Stimulated activated CD8-positive, alpha-beta memory T cell treated with anti-CD3 and anti-CD28 coated beads, Interleukin-4, amount 100 ng/mL, for 1 hour (primary cell): ENCODE data around the gene S100A5.

Source experiments
- DNase-seq, 2 donors: peaks; one replicate each; pipeline ENCODE4 v3.0.0-alpha.2; 2020; ENCODE audit warnings: low read depth in 2 of 2, low spot score in 1 of 2

The S100A5 gene

DNA sequence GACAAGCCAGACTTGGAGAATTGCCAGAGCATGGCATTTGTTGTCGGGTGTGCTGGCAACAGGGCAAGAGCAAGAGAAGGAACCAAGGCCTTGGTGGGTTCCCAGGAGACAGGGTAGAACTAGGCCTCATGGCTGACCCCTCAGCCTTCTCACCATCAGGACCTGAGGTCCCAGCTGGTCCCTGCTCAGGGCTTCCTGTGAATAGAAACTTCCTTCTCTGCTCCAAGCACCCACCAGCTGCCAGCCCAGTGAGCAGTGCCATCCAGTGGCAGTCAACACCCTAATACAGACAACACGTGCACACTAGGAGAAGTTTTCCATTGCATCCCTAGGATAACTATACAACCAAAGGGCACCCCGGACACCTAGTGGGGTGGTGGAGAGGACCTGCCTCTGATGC is 27.7 kb downstream of the S100A5 start:
- no peak for DNase-seq

DNA sequence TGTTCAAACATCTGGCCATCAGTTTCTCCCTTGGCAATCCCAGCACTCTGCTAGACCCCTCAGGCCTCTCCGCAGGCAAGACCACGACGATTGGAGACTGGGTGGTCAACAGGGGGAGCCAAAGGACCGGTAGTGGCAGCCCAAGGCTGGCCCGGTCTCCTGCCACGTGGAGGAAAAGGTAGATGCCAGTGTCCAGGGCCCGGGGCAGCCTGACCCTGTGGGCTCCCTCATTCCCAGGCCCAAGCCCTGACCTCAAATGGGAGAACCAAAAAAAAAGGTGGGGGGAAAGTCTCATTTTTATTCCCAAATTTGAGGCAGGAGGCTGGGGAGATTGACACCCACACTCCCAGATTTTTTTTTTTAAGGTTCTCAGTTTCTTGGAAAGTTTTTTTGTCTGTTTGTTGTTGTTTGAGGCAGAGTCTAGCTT is 29.7 kb downstream of the S100A5 start:
- DNase-seq: peak; percentile 63 to 64

DNA sequence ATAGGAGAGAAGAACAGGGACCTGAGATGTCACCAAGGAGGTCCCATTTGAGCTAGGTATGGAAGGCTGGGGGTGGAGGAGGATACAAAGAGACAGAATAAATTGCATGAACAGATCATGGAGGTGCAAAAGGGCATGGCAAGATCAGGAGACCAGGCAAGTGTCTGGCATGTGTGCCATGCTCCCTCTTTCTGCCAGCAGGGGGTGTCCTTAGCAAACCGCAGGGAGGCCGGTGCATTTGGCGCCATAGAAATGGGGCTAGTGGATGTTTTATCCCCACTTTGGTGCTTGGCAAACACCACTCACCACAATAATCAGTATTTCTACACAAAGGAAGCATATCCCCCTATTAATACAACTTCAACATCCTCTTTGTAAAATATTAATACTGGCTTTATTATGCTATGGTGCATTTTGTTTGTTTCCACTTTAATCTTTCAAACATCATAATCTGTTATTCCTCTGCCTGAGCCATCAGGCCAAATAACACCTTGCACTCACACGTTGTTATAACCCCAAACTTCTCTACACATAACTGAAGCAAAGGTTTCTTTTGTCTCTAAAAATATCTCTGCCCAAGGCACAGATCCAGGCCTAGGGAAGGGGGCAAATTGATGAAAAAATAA is 30.9 kb downstream of the S100A5 start:
- DNase-seq: peak in 1 of 2 donors; percentile 39

DNA sequence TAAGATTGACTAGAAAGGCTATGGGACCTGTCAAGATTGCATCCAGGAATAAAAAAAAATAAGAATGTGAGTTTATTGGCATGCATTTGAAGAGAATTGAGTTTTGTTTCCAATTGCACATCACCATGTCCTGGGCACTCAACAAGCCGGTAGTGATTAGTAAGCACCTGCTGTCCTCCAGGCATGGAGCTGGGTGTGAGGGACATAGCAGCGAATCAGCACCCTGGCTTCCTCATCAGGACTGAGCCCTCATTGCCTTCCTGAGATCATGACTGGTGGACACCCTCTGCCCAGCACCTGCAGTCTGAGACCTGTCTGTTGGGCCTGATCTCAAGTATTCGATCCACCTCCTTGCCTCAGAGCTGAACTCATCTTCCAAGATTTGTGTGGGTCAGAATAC is 31.7 kb downstream of the S100A5 start:
- no peak for DNase-seq

DNA sequence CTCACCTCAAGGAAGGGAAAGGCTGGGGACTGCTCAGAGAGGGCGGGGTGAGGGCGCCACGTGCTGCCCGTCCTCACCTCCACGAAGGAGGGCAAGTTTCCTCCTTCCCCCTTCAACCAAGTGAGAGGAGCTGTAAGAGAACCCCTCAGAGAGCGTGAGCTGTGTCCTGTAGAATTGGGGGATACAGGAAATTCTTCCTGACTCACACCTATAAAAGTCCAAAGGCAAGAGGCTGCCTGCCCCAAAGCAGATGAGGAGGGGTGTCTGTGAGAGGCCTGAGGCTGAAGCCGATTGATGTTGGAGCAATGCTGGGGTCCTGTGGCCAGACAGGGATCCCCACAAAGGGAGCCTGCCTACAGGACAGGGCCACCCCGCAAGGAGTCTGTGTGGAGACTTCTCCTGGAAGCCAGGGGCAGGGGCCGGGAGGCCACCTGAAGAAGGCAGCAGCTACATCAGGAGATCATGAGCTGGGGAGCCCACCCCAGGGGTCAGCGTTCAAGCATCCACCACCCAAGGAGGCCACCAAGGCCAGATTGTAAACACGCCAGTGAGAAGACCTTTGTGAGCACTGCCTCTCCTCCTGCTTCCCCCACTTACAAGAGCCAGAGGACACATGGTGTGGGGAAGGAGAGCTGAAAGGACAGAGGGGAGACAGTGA is 32.7 kb downstream of the S100A5 start:
- DNase-seq: no peak

DNA sequence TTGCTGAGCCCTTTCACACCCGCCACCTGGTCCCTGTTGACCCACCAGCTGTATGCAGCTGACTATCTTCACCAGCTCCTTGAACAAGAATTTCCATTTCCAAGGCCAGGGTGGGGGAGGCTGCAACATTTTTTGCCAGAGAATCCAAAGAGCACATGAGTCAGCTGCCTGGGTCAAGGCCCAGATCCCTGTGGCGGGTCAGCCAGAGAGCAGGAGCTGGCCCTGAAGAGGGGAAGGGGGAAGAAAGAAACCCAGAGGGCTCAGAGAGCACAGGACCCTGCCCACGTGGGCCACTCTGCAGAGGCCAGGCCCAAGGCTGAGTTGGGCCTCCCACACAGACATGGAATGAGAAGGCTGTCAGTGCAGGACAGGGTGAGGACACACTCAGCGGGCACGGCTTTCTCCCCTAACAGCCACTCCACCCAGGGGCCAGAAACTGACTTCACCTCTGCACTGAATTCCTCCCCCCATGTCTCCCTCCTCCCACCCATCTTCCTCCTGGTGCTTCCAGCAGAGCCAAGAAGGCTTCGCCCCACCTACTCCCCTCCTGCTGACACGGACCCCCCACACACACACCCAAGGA is 33.8 kb downstream of the S100A5 start:
- no peak for DNase-seq

DNA sequence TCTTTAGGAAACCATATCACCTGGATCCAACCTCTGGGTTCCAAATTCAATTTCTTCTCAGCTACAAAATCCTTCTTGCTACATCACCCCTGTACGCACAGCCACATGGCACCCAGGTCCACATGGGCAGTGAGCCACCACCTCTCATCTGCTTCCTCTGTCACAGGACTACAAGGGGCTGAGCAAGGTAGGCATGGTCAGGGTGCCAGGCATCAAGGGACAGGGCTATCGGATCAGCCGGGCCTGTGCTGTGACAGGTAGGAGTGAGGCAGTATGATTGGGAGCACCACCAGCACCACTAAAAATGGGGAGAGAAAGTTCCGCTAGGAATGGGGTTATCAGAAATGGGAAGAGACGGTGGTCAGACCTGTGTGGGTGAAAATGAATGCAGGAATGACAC is 34.3 kb downstream of the S100A5 start:
- no peak for DNase-seq

DNA sequence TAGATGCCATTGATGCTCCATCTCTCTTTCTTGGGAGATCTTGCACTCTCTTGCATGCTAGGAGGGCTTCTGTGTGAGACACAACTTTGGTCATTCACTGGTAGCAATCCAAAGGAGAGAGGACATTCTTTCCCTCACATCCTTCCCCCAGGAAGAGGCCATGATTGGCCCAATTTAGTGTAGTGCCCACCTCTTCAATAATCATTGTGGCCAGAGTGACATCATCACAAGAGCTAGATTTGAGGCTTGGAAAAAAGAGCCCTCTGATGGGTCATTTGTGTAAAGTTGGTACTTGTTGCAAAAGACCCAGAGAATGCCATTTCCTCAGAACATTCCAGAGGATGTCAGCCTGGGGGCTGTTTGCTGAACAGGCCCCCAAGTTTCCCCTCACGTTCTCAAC is 35.2 kb downstream of the S100A5 start:
- DNase-seq: no peak

DNA sequence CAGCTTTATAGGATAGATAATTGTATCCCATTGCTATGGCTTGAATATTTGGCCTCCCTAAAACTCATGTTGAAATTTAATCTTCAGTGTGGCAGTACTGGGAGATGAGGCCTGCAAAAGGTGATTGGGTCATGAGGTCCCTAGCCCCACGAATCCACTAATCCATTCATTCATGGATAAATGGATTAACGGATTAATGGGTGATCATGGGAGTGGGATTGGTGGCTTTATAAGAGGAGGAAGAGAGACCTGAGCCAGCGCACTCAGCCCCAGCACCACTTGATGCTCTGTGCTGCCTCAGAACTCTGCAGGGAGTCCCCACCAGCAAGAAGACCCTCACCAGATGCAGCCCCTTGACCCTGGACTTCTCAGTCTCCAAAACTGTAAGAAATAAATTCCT is 37.0 kb downstream of the S100A5 start:
- no peak for DNase-seq

DNA sequence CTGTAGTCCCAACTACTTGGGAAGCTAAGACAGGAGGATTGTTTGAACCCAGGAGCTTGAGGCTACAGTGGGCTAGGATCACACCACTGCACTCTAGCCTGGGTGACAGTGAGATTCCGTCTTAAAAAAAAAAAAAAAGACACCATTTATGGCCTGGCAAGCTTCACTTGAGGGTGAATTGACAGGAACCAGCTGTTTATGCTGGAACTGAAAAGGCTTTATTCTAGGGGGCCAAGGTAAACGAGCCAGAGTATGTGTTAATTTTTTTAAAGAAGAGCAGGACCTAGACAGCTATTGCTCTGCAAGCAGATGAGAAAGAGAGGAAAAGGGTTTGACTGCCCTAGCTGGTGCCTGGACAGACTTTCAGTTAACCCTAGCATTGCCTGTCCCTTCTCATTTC is 42.0 kb downstream of the S100A5 start:
- DNase-seq: no peak

DNA sequence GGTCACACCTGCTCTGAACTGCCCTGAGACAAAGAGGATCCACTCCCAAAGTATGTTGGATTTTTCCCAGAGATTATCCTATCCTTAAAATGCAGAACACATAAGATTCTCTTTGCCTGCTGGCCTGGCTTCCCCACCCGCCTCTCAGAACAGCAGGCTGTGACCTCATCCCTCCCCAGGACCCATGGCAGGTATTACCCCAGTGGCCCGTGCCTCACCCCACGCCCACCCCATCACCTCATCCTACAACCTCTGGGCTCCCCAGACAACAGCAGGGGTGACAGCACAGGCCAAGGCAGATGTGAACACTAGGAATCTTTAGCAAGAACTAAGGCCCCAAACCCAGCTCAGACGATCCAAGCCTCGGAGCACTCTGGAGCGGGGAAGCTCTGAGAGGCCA is 45.2 kb downstream of the S100A5 start:
- DNase-seq: no peak

DNA sequence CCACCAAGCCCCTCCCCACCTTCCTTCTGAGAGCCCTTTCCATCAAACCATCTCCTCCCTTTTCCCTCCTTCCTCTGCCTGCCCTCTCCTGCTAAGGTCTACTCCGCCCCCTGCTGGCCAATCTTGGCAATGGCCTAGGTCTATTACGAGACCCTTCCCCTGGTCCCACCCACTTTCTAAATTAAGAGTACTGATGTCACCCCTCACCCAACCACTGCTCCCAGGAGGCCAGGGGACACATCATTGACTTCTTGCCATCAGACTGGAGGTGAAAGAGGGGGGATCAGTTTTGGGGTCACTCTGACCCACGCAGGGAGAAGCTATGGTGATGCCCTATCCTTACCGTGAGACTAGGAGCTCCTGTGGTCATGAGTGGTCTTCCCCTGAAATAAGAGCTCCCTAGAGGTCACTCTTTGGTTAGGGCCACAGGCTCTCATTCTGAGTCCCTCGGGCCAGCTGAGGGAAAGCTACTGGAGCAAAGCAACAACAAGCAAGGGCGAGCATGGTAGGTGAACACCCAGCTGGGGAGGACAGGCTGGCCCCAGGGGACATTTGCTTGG is 45.7 kb downstream of the S100A5 start:
- peak; percentile 29 to 60 for DNase-seq

DNA sequence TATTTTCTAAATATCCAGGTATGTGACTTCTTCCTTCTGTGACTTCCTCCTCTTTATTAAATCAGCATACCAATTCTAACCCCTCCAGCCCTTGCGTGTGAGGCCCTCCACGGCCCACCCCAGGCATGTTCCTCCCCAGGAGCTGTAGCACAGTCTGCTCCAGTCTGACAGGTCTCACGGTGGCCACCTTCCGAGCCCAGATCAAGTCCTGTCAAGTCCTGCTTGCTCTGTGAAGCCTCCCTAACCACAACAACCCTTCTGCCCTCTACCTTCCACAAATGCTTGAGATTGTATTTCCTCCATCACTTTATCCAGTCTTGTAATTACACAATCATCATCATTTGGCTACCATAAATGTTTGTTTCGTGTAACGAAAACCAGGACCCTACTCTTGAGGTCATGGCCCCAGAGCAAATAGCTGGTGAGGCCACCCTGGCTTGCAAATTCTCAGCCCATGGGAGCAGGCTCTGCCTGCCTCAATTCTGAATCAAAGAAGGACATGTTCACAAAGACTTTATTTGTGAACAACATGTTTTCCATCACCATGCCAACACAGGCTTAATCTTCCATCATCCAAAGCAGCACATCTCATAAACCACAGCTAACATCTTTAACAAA is 47.3 kb downstream of the S100A5 start:
- DNase-seq: no peak

DNA sequence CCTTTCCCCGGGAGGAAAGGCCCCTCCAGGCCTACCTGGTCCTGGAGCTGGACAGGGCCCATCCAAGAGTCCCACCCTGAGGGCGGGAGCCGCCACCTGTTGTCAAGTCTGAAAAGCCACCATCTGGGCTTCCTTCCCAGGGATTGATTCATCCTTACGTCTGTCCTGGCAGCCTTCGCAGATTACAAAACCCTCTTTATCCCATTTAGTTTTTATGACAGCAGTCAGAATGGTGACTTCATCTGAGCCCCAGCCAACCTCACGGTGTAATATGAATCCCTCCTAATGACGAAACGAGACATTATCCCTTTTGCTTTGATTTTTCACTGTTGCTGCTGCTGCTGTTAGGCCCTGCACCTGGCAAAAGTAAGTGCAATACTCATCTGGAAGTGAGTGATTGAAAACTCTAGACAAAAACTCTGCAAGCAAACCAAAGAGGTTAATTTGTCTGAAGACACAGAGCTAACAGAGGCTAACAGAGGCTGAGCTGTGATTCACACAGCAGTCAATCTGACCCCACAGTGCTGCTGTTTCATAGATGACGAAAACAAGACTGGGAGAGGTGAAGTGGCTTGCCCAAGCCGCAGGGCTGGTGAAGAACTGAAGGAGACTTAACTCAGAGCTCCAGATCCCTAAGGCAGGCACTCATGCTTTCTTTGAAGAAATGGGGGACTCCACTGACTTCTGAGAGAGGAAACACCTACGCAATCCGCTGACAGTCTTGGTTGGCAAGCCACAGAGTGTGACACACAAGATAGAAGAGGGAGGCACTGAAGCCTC is 50.3 kb downstream of the S100A5 start:
- no peak for DNase-seq

DNA sequence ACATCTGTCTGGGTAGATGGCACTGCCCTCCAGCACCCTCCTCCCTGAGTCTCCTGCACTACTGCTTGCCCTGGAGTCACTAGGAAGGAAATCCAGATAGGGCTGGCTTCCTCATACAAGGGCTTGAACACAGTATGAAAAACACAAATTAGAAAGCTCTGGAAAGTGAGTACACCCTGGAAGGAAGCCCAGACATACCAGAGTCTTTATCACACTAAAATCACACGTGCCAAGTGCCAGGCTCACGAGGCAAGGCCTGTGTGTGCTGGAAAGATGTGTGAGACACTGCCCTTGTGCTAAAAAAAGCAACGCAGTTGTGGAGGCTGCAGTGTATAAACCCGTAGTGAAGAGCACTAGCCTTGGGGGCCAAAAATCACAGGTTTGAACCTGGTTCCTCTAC is 52.0 kb downstream of the S100A5 start:
- no peak for DNase-seq

DNA sequence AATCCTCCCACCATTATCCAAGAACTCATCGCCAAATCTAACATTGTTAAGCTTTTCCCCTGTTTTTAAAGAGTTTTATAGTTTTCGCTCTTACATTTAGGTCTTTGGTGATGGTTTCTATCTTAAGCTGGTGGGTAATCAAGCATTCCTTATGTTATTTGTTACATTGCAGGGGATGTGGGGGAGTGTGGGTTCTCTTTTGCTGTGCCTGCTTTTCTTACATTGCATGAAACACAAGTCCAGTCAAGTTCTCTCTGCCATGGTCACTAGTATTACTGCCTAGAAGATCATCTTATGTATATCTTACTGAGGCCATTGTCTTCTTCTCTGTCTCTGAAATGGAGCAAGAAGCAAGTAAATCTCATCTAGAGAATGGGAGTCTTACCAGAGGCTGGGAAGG is 53.0 kb downstream of the S100A5 start:
- DNase-seq: no peak
